Measurements from ENCODE around the gene LRMDA.

LRMDA gene

DNA sequence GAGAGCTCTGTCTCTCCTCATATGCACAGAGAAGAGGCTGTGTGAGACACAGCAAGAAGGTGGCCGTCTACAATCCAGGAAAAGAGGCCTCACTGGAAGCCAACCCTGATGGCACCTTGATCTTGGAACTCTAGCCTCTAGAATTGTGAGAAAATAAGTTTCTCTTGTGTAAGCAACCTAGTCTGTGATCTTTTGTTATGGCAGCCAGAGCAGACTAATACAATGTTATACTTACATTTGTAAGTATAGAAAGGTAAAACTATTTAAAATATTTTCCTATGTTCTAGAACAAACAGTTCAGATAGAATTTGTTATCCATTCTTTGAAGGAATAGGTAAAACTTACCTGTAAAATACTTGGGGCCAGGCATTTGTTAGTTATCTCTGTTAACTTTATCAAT lies 53.3 kb downstream of the LRMDA start:
- H3K27ac Mint-ChIP-seq, result no peak overlapping the region
- peaks cover 18% of the 10 kb centered on the region for H3K4me1 Mint-ChIP-seq
- H3K27me3 Mint-ChIP-seq (ENCODE audit: low read depth), result peaks cover 9% of the 10 kb centered on the region
- no peak overlapping the region for H3K4me3 Mint-ChIP-seq
- TF ChIP-seq, protein P1, sequence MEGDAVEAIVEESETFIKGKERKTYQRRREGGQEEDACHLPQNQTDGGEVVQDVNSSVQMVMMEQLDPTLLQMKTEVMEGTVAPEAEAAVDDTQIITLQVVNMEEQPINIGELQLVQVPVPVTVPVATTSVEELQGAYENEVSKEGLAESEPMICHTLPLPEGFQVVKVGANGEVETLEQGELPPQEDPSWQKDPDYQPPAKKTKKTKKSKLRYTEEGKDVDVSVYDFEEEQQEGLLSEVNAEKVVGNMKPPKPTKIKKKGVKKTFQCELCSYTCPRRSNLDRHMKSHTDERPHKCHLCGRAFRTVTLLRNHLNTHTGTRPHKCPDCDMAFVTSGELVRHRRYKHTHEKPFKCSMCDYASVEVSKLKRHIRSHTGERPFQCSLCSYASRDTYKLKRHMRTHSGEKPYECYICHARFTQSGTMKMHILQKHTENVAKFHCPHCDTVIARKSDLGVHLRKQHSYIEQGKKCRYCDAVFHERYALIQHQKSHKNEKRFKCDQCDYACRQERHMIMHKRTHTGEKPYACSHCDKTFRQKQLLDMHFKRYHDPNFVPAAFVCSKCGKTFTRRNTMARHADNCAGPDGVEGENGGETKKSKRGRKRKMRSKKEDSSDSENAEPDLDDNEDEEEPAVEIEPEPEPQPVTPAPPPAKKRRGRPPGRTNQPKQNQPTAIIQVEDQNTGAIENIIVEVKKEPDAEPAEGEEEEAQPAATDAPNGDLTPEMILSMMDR (IDR thresholded peaks at IDR 0.05; ENCODE audit: unreplicated experiment in 3 of 3), result no peak
- no peaks in the 10 kb centered on the region for H3K36me3 Mint-ChIP-seq (ENCODE audit: low read depth)
- H3K9me3 Mint-ChIP-seq, result peaks cover 8% of the 10 kb centered on the region

DNA sequence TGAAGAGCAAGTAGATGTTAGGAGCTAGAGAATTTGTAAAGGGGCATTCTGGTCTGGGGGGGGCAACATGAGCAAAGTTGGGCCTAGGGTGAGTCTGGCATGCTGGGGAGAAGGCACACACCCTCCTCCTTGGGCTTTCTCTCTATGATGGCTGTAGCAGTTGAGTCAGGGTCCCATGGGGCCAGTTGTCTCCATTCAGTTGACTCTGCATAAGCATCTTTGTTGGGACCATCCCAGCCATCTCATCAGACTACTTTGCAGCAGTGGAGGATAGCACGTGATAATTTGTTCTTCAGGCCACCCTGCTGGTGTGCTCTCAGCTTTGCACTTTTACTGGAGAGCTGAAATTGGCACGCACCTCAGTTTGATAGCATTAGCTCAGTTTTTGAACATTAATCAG lies 55.2 kb downstream of the LRMDA start:
- Mint-ChIP-seq H3K27ac (no peak overlapping the region), H3K4me1 (peaks cover 18% of the 10 kb centered on the region), H3K36me3 (ENCODE audit: low read depth) (no peaks in the 10 kb centered on the region), H3K27me3 (ENCODE audit: low read depth) (peaks cover 13% of the 10 kb centered on the region), H3K4me3 (no peak overlapping the region), H3K9me3 (peaks cover 8% of the 10 kb centered on the region)
- TF ChIP-seq, protein P1 (IDR thresholded peaks at IDR 0.05; ENCODE audit: unreplicated experiment in 3 of 3), result no peak

DNA sequence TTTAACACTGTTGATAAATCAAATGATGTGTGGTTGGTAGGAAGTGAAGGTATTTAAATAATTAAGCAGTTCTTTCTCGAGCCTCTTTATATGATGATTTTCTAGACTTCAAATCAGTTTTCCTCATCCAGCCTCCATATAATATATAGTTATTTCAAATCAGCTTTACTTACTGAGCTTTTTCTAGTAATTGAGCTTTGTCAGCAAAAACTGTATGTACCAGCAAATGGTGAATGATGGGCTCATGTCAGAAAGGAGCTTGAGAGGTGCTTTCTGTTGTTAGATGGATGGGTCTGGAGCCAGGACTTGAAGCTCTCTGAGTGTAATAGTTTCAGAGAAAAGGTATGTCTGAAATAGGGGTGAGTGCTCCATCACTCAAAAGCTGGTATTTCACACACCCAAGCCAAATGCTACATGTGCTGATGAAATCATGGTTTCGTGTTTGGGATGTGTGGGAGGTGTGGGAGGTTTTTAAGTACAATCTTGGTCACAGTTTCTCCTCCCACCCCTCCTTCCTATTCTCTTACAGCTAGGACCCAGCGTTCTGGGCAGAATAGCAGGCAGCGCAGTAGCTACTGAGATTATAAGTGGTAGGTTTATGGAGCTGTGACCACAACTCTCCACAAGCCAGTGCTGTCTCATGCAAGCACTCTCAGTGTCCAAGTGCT lies 55.8 kb downstream of the LRMDA start:
- Mint-ChIP-seq H3K27ac (peak overlapping the region in 1 of 3 experiments; percentile 1), H3K9me3 (peaks cover 8% of the 10 kb centered on the region), H3K4me3 (no peak overlapping the region), H3K4me1 (peaks cover 18% of the 10 kb centered on the region), H3K36me3 (ENCODE audit: low read depth) (no peaks in the 10 kb centered on the region), H3K27me3 (ENCODE audit: low read depth) (peaks cover 13% of the 10 kb centered on the region)
- TF ChIP-seq, protein P1 (IDR thresholded peaks at IDR 0.05; ENCODE audit: unreplicated experiment in 3 of 3), result no peak

DNA sequence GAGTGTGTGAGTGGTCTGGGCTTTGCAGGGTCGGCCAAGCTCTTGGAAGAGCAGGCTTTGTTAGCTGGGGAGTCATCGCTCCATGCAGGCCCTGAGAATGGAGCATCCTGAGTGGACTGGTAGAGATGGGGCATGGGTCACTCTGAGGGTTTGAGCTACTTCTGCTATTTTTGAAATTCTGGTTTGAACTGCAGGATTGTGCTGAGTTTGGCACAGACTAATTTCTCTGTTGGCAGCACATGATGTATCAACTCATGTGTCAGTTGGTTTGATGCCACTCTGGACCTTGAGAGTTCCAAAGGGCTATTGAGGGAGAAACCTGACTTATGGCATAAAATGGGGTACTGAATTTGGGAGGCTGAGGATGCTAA lies 56.3 kb downstream of the LRMDA start:
- H3K27me3 Mint-ChIP-seq (ENCODE audit: low read depth), result peaks cover 13% of the 10 kb centered on the region
- H3K9me3 Mint-ChIP-seq, result peaks cover 8% of the 10 kb centered on the region
- H3K27ac Mint-ChIP-seq, result peak overlapping the region in 1 of 3 experiments; percentile 1
- TF ChIP-seq, protein P1 (IDR thresholded peaks at IDR 0.05; ENCODE audit: unreplicated experiment in 3 of 3), result no peak
- no peak overlapping the region for H3K4me3 Mint-ChIP-seq
- peaks cover 18% of the 10 kb centered on the region for H3K4me1 Mint-ChIP-seq
- H3K36me3 Mint-ChIP-seq (ENCODE audit: low read depth), result no peaks in the 10 kb centered on the region

DNA sequence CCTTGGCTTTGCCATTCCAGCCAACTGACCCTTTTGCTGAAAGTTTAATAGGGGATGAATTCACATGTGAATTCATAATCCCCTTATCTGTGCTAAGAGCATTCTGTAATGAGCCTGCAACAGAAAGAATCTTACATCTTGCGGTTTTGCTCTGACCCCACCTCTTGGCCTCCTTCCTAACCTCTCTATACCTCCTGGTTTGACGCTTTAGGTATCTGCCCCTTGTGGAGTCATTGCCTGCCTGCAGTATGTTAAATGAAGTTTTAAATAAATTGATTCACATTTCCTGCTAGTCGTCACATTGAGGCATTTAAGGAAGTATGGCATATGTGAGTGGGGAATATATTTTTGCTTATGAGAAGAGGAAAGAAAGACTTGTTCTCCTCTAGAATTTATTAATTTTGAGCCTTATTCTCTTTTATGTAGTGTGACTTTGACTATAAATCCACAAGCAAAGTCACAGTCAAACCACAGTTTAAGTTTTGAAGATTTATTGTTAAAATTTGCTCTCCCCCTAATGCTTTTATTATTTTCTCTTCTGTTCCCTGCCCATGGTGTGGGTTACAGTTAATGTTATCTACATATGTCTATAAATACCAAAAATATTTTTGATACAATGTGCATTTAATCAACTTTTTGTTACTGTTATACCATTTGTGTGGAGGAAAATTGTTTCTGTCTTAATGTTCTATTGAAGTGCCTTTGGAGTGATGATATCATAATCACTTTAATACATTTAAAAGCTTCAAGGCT lies 60.9 kb downstream of the LRMDA start:
- Mint-ChIP-seq H3K9me3 (peaks cover 4% of the 10 kb centered on the region), H3K4me1 (peaks cover 5% of the 10 kb centered on the region), H3K36me3 (ENCODE audit: low read depth) (no peaks in the 10 kb centered on the region), H3K4me3 (no peak overlapping the region), H3K27me3 (ENCODE audit: low read depth) (peaks cover 21% of the 10 kb centered on the region), H3K27ac (no peak overlapping the region)
- TF ChIP-seq, protein P1 (IDR thresholded peaks at IDR 0.05; ENCODE audit: unreplicated experiment in 3 of 3), result no peak
